ENCODE results near the gene SUN1.

The SUN1 gene

DNA sequence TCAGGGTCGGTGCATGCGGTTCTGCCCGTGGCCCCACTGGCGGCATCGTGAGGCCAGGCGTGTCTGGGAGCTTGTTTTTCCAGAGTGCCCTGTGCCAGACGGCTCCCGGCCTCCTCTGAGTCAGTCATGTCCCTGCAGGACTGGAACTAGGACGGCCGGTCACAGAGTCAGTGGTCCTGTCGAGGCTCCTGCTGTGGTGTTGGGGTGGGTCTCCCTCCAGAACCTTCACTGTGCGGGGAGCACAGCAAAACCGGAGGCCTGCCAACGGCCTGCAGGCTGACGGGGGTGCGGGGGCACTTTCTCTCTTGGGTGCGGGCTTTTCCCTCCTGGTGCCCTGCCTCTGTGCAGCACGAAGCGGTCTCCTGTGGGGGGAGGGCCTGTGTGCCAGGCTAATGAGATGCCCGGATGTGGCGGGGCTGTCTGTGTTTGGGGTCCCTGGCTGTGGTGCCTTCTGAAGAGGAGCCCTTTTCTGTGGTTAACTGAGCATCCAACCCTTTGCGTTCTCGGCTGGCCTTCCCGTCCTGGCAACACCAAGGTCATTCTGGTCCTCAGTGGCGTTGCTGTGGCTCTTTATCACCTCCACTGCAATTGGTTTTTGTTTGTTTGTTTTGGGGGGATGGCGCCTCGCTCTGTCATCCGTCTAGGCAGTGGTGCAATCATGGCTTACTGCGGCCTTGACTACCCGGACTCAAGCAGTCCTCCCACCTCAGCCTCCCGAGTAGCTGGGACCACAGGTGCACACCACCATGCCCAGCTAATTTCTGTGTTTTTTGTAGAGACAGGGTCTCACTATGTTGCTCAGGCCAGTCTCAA is 52.1 kb downstream of the SUN1 start:
- H3K36me3 ChIP-seq (ENCODE audit: insufficient read depth, low read length), result peaks cover 28% of the 10 kb centered on the region
- H3K4me1 ChIP-seq (ENCODE audit: insufficient read depth, low read length), result no peaks in the 10 kb centered on the region
- H3K9me3 ChIP-seq (ENCODE audit: low read length), result no peaks in the 10 kb centered on the region
- no peak overlapping the region for H2AFZ ChIP-seq (ENCODE audit: low read depth, low read length)
- H3K4me3 ChIP-seq (ENCODE audit: low read length), result no peak overlapping the region
- no peaks in the 10 kb centered on the region for H3K27me3 ChIP-seq (ENCODE audit: insufficient read depth, low read length)

DNA sequence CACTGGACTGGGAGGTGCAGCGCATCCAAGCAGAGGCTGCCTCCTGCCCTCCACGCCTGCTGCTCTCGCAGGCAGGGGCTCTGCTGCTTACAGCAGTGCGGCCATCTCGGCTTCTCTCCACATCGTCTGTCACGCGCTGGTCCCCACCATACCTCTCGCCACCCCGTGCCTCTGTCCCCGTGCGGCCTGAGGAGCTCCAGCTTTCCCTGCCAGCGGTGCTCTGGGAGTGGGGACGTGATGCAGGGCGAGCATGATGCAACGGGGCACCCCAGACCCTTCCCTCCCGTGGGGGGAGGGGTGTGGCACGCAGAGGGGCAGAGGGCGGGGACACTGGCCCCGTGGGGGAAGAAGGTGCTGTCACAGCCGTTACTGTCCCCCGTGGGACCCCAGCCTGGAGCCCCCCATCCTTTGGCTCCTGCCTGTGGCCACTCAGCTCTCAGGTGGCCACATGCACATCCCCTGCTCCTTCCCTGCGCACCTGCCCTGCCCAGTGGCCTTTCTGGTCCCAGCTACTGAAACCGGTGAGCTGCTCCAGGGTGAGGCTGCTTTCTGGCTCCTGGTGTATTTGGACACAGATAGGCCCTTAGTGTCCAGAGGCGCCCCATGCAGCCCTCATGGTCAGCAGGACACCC is 53.1 kb downstream of the SUN1 start:
- Histone ChIP-seq H3K9me3 (ENCODE audit: low read length) (no peaks in the 10 kb centered on the region), H3K4me3 (ENCODE audit: low read length) (no peak overlapping the region), H2AFZ (ENCODE audit: low read depth, low read length) (no peak overlapping the region), H3K4me1 (ENCODE audit: insufficient read depth, low read length) (no peaks in the 10 kb centered on the region), H3K27me3 (ENCODE audit: insufficient read depth, low read length) (no peaks in the 10 kb centered on the region), H3K36me3 (ENCODE audit: insufficient read depth, low read length) (peaks cover 29% of the 10 kb centered on the region)

DNA sequence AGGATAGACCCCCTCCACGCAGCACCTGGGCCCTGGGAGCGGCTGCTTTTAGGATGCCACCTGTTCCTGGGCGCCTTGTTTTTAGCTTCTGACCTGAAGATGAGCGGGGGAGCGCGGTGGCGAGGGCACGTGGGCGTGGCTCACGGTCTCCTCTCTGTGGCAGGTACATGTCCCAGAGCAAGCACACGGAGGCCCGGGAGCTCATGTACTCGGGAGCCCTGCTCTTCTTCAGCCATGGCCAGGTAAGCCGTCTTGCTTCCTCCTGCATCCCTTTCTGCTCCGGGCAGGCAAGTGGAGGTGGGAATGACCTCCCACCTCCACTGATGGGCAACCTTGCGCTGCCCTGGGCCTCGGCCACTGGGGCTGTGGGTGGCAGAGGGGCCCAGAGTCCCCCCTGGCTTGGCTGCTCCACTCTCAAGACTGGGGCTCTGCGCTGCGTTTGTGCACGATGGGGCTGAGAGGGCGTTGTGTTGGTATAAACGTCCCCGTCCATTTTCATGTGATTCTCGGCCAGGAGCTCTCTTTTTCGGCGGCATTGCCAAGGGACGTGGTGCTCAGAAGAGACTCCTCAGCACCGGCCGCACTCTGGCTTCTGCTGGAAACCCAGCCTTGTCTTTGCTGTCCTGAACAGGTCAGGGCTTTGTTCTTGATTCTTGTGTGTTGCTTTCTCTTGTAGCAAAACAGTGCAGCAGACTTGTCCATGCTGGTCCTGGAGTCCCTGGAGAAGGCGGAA is 53.8 kb downstream of the SUN1 start:
- no peaks in the 10 kb centered on the region for H3K4me1 ChIP-seq (ENCODE audit: insufficient read depth, low read length)
- H3K36me3 ChIP-seq (ENCODE audit: insufficient read depth, low read length), result peaks cover 36% of the 10 kb centered on the region
- no peak overlapping the region for H3K4me3 ChIP-seq (ENCODE audit: low read length)
- no peaks in the 10 kb centered on the region for H3K9me3 ChIP-seq (ENCODE audit: low read length)
- H2AFZ ChIP-seq (ENCODE audit: low read depth, low read length), result no peak overlapping the region
- H3K27me3 ChIP-seq (ENCODE audit: insufficient read depth, low read length), result no peaks in the 10 kb centered on the region

DNA sequence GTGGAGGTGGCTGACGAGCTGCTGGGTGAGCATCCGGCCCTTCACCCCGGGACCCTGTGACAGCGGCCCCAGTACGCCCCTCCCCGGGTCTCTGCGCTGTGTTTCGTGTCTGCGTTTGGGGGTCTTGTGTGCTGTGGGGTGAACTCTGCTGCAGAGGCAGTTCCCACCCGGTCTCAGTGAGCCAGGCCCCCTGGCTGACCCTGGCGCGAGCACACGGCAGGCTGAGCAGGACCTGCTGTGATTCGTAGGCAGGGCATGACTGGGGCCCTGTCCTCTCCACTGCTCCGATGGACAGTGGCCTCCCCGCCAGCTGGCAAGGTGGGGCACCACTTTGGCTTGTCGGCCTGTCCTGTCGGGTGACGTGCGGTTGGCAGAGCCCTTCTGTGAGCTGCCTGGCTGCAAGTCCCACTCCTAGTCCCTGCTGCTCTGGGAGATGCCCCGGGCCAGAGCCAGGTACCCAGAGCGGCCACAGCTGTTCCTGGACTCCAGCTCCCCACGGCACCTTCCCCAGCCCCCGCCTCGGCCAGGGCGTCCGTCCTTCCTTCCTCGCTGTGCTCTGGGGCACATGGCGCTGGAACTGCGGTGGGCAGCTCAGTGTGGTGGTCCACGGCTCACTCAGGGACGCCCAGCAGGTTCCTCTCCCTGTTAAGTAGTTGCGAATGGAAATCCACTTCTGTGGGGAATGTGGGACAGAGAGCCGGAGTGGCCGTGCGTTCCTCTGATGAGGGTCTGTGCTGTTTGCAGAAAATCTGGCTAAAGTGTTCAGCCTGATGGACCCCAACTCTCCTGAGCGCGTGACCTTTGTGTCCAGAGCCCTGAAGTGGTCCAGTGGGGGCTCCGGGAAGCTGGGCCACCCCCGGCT is 54.6 kb downstream of the SUN1 start:
- H3K27me3 ChIP-seq (ENCODE audit: insufficient read depth, low read length), result no peaks in the 10 kb centered on the region
- H3K36me3 ChIP-seq (ENCODE audit: insufficient read depth, low read length), result peaks cover 41% of the 10 kb centered on the region
- H3K4me3 ChIP-seq (ENCODE audit: low read length), result no peak overlapping the region
- H3K4me1 ChIP-seq (ENCODE audit: insufficient read depth, low read length), result no peaks in the 10 kb centered on the region
- H3K9me3 ChIP-seq (ENCODE audit: low read length), result no peaks in the 10 kb centered on the region
- no peak overlapping the region for H2AFZ ChIP-seq (ENCODE audit: low read depth, low read length)

DNA sequence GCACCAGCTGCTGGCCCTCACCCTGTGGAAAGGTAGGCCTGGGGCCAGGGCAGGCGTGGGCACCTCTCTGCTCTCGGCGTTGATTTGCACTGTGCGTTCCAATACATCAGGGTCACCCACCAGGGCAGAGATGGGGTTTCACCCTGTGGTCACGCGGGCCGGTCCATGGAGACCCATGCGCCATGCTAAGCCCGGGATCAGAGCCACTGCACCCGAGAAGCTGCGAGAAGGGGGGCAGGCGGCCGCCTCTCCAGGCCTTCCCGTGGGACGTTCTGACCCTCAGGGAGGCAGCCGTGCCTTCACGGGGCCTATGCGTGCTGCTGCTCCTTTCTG is 55.2 kb downstream of the SUN1 start:
- Histone ChIP-seq H3K9me3 (ENCODE audit: low read length) (no peaks in the 10 kb centered on the region), H3K4me1 (ENCODE audit: insufficient read depth, low read length) (no peaks in the 10 kb centered on the region), H2AFZ (ENCODE audit: low read depth, low read length) (no peak overlapping the region), H3K27me3 (ENCODE audit: insufficient read depth, low read length) (no peaks in the 10 kb centered on the region), H3K36me3 (ENCODE audit: insufficient read depth, low read length) (peaks cover 47% of the 10 kb centered on the region), H3K4me3 (ENCODE audit: low read length) (no peak overlapping the region)

DNA sequence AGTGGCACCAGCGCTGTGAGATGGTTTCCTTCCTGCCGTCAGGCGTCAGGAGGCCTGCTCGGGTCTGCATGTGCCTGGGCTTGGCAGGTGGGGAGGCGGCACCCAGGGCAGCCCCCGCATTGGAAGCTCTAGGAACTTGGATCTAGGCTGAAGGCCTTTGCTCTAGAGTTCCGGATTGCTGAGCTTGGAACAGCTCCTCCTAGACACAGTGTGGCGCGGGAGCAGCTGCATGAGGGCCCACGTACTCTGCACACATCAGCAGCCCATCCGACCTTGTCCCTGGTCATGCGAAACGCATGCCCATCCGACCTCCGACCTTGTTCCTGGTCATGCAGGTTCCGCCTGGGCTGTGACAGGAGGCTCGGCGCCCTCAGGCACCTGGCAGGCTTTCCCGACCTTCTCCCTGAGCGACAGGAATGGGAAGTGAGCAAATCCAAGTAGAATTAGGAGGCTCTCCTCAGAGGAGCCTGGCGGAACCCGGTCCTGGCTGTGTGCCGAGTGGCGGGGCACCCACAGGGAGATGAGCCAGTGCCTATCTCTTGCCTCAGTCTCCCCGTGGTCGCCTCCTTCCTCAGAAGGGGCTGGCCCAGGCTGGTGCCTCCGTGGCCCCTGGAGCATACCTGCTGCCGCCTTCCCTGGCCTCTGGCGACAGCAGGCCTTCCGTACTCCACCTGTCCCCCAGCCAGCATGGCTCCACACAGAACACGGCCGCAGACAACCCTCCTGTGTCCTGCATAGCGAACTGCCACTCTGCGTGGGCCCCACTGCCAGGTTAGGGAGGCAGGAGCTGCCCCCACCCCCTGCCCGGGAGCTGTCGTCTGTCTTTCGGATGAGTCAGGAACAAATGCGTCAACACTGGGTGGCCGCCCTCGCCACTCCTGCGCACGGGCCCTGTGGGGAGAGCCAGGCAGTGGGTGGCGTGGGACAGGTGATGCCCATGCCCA is 56.1 kb downstream of the SUN1 start:
- no peaks in the 10 kb centered on the region for H3K9me3 ChIP-seq (ENCODE audit: low read length)
- no peaks in the 10 kb centered on the region for H3K4me1 ChIP-seq (ENCODE audit: insufficient read depth, low read length)
- H3K4me3 ChIP-seq (ENCODE audit: low read length), result no peak overlapping the region
- no peak overlapping the region for H2AFZ ChIP-seq (ENCODE audit: low read depth, low read length)
- H3K36me3 ChIP-seq (ENCODE audit: insufficient read depth, low read length), result peaks cover 54% of the 10 kb centered on the region
- H3K27me3 ChIP-seq (ENCODE audit: insufficient read depth, low read length), result no peaks in the 10 kb centered on the region

DNA sequence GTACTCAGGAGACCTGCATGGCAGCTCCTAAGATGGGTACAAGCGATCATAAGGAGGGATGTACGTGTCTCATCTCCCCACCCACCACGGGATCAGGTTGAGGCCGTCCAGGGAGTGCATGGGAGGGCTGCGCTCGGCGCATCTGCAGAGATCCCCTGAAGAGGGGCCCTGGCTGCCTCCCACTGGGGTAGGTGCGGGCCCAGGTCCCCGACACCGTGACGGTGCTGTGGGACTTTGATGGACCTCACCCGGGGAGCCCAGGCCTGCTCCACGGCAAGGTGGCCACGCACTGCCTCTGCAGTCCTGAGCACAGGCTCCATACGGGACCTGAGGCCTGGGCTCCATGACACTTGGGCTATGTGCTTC is 56.7 kb downstream of the SUN1 start:
- Histone ChIP-seq H3K4me1 (ENCODE audit: insufficient read depth, low read length) (no peaks in the 10 kb centered on the region), H3K36me3 (ENCODE audit: insufficient read depth, low read length) (peaks cover 61% of the 10 kb centered on the region), H2AFZ (ENCODE audit: low read depth, low read length) (no peak overlapping the region), H3K4me3 (ENCODE audit: low read length) (no peak overlapping the region), H3K27me3 (ENCODE audit: insufficient read depth, low read length) (no peaks in the 10 kb centered on the region), H3K9me3 (ENCODE audit: low read length) (no peaks in the 10 kb centered on the region)

DNA sequence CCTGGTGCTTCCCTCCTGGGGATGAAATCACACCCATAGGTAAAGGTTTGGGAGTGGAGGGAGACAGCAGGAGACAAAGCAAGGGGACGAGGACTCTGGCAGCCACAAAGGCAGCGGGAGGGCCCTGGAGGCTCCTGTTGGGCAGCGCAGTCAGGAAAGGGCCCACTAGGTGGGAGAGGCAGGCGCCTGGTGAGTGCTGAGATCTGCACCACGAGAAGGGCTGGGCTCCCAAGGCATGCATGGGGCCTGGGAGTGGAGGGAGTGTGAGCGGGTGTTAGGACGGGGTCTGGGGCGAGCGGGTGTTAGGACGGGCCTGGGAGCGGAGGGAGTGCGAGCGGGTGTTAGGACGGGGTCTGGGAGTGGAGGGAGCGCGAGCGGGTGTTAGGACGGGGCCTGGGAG is 57.1 kb downstream of the SUN1 start:
- Histone ChIP-seq H3K4me3 (ENCODE audit: low read length) (no peak overlapping the region), H3K4me1 (ENCODE audit: insufficient read depth, low read length) (no peaks in the 10 kb centered on the region), H3K27me3 (ENCODE audit: insufficient read depth, low read length) (no peaks in the 10 kb centered on the region), H2AFZ (ENCODE audit: low read depth, low read length) (no peak overlapping the region), H3K9me3 (ENCODE audit: low read length) (no peaks in the 10 kb centered on the region), H3K36me3 (ENCODE audit: insufficient read depth, low read length) (peaks cover 65% of the 10 kb centered on the region)

DNA sequence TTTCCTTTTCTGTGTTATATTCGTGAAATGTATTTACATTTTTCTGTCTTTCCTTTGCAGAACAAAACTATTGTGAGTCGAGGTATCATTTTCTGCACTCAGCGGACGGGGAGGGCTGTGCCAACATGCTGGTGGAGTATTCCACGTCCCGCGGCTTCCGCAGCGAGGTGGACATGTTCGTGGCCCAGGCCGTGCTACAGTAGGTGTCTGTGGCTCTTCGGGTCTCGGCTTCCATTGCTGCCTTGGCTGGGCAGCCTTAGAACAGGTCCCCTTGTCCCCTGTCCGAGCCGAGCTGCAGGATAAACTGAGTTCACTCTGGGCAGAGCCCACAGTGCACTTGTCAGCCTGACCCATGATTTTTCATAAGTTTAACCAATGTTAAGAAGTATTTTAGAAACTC is 58.6 kb downstream of the SUN1 start:
- H3K36me3 ChIP-seq (ENCODE audit: insufficient read depth, low read length), result peaks cover 76% of the 10 kb centered on the region
- no peak overlapping the region for H3K4me3 ChIP-seq (ENCODE audit: low read length)
- H3K4me1 ChIP-seq (ENCODE audit: insufficient read depth, low read length), result no peaks in the 10 kb centered on the region
- no peaks in the 10 kb centered on the region for H3K27me3 ChIP-seq (ENCODE audit: insufficient read depth, low read length)
- H2AFZ ChIP-seq (ENCODE audit: low read depth, low read length), result no peak overlapping the region
- no peaks in the 10 kb centered on the region for H3K9me3 ChIP-seq (ENCODE audit: low read length)

DNA sequence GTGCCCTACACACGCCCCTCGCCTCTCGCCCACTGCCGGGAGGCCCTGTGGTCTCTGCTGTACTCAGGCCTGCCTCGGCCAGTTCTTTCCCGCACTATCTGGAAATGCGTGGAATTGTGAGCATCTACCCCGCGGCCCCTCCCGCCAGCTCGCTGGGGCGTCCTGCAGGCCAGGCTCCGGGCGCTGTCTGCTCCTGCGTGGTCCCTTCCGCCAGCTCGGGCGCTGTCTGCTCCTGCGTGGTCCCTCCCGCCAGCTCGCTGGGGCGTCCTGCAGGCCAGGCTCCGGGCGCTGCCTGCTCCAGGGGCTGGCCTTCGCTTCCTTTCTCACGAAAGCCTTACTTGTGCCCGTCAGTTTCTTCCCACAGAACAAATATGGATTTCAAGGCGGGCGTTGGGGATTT is 59.0 kb downstream of the SUN1 start:
- Histone ChIP-seq H3K4me1 (ENCODE audit: insufficient read depth, low read length) (no peaks in the 10 kb centered on the region), H3K4me3 (ENCODE audit: low read length) (no peak overlapping the region), H2AFZ (ENCODE audit: low read depth, low read length) (no peak overlapping the region), H3K9me3 (ENCODE audit: low read length) (no peaks in the 10 kb centered on the region), H3K27me3 (ENCODE audit: insufficient read depth, low read length) (no peaks in the 10 kb centered on the region), H3K36me3 (ENCODE audit: insufficient read depth, low read length) (peaks cover 78% of the 10 kb centered on the region)

DNA sequence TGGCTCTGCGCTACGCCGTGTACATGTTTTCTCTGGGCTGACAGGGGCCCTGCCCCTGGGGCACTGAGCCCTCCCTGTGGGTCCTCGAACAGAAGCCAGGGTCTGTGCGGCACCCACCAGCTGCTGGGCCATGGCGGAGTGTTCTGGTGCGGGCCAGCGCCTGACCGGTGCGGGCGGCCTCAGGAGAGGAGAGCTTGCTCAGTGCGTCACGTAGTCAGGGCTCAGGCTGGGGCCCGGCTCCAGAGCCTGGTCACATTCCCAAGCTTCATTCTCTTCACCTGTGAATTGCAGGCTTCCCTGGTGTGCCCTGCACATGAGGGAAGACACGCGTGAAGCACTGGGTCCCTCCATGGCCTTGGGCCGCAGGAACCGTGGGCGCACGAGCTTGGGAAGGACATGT is 59.5 kb downstream of the SUN1 start:
- Histone ChIP-seq H3K4me1 (ENCODE audit: insufficient read depth, low read length) (no peaks in the 10 kb centered on the region), H3K9me3 (ENCODE audit: low read length) (no peaks in the 10 kb centered on the region), H2AFZ (ENCODE audit: low read depth, low read length) (no peak overlapping the region), H3K36me3 (ENCODE audit: insufficient read depth, low read length) (peaks cover 78% of the 10 kb centered on the region), H3K4me3 (ENCODE audit: low read length) (no peak overlapping the region), H3K27me3 (ENCODE audit: insufficient read depth, low read length) (no peaks in the 10 kb centered on the region)

All from neuron (in vitro differentiated cells).